ENCODE measurements around the gene C2CD2L.
A peak's percentile ranks its signal among the peaks of the same experiment; 100 is the strongest.
"Not testable (repeated sequence)": the region's sequence is repeated elsewhere in the genome, so short reads cannot be mapped to it uniquely, and the experiment has no call there.

The C2CD2L gene

GRCh38 chr11:119093942-119094815 lies 13.0 kb upstream of the C2CD2L start:
- peak; percentile 28 to 29 for DNase-seq (ENCODE audit: low read depth in 2 of 2)

GRCh38 chr11:119094816-119095065 lies 12.4 kb upstream of the C2CD2L start:
- peak in 1 of 2 experiments; percentile 26 for DNase-seq (ENCODE audit: low read depth in 2 of 2)

GRCh38 chr11:119095066-119095880 lies 11.9 kb upstream of the C2CD2L start:
- peak; percentile 98 to 99 for DNase-seq (ENCODE audit: low read depth in 2 of 2)

- no peak for DNase-seq (ENCODE audit: low read depth in 2 of 2)
These were observed 7.4 kb upstream of the C2CD2L start for GRCh38 chr11:119099711-119100110.

- no peak for DNase-seq (ENCODE audit: low read depth in 2 of 2)
These were observed 6.7 kb upstream of the C2CD2L start for GRCh38 chr11:119100246-119100970.

GRCh38 chr11:119100994-119101758 lies 6.0 kb upstream of the C2CD2L start:
- peak in 1 of 2 experiments; percentile 25 for DNase-seq (ENCODE audit: low read depth in 2 of 2)

- DNase-seq (ENCODE audit: low read depth in 2 of 2), result peak; percentile 73 to 82
These were observed 5.3 kb upstream of the C2CD2L start, which contains the start of gene DPAGT1 for GRCh38 chr11:119101759-119102423. Gene DPAGT1 (minus strand): TSS chr11:119101853. CDS start chr11:119101655, 198 bp downstream.

GRCh38 chr11:119103161-119103664 lies 3.9 kb upstream of the C2CD2L start:
- not testable (repeated sequence) for DNase-seq (ENCODE audit: low read depth in 2 of 2)

GRCh38 chr11:119103793-119104192 lies 3.4 kb upstream of the C2CD2L start:
- DNase-seq (ENCODE audit: low read depth in 2 of 2), result no peak

- no peak for DNase-seq (ENCODE audit: low read depth in 2 of 2)
These were observed 498 bp downstream of the C2CD2L start for GRCh38 chr11:119107538-119108145.

GRCh38 chr11:119108146-119108856 lies 1.2 kb downstream of the C2CD2L start:
- peak in 1 of 2 experiments; percentile 21 for DNase-seq (ENCODE audit: low read depth in 2 of 2)

GRCh38 chr11:119108857-119109221 lies 1.7 kb downstream of the C2CD2L start:
- DNase-seq (ENCODE audit: low read depth in 2 of 2), result no peak

- no peak for DNase-seq (ENCODE audit: low read depth in 2 of 2)
These were observed 2.7 kb downstream of the C2CD2L start for GRCh38 chr11:119109843-119110242.

- DNase-seq (ENCODE audit: low read depth in 2 of 2), result no peak
These were observed 3.3 kb downstream of the C2CD2L start for GRCh38 chr11:119110439-119110838.

GRCh38 chr11:119111361-119111925 lies 4.3 kb downstream of the C2CD2L start:
- DNase-seq (ENCODE audit: low read depth in 2 of 2), result no peak

GRCh38 chr11:119112314-119113020 lies 5.3 kb downstream of the C2CD2L start:
- no peak for DNase-seq (ENCODE audit: low read depth in 2 of 2)

- DNase-seq (ENCODE audit: low read depth in 2 of 2), result no peak
These were observed 6.6 kb downstream of the C2CD2L start for GRCh38 chr11:119113716-119114115.

- DNase-seq (ENCODE audit: low read depth in 2 of 2), result no peak
These were observed 7.2 kb downstream of the C2CD2L start for GRCh38 chr11:119114351-119114750.

Data from stimulated activated CD4-positive, alpha-beta T cell treated with anti-CD3 and anti-CD28 coated beads, Interleukin-12 subunit alpha, Interleukin-12 subunit beta, amount 100 ng/mL, for 24 hours (primary cell).